ENCODE data around the gene NR1H2.

DNA sequence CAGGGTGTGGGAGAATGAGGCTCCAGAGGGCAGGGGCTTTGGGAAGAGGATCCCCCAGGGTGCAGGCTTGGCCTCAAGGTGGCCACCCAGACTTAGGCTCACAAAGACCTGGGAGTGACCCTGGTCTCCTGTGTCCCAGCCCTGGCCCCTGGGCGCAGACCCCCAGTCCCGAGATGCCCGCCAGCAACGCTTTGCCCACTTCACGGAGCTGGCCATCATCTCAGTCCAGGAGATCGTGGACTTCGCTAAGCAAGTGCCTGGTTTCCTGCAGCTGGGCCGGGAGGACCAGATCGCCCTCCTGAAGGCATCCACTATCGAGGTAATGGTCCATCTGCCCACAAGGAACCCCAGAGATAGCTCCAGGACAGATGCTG is 2.6 kb downstream of the NR1H2 start:
- TF ChIP-seq, protein P1, sequence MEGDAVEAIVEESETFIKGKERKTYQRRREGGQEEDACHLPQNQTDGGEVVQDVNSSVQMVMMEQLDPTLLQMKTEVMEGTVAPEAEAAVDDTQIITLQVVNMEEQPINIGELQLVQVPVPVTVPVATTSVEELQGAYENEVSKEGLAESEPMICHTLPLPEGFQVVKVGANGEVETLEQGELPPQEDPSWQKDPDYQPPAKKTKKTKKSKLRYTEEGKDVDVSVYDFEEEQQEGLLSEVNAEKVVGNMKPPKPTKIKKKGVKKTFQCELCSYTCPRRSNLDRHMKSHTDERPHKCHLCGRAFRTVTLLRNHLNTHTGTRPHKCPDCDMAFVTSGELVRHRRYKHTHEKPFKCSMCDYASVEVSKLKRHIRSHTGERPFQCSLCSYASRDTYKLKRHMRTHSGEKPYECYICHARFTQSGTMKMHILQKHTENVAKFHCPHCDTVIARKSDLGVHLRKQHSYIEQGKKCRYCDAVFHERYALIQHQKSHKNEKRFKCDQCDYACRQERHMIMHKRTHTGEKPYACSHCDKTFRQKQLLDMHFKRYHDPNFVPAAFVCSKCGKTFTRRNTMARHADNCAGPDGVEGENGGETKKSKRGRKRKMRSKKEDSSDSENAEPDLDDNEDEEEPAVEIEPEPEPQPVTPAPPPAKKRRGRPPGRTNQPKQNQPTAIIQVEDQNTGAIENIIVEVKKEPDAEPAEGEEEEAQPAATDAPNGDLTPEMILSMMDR (IDR thresholded peaks at IDR 0.05): no peak
- no peak for TF ChIP-seq POLR2A (IDR thresholded peaks at IDR 0.05)
